ENCODE results near the gene TVP23C. TPM values are rescaled to one million over a fixed set of nuclear protein-coding genes. Genes with fewer than 3 reads are reported as not detected.

Gene TVP23C
- total RNA-seq, result 3.5 and 4.5 TPM in 2 replicates

GRCh38 chr17:15563375-15563857 lies at the start of gene TVP23C:
TVP23C (minus strand) TSS chr17:15563483; CDS start chr17:15563448, 35 bp downstream.

GRCh38 chr17:15467592-15467991 lies 95.7 kb downstream of the TVP23C start, which contains the start of gene CDRT4:
CDRT4 (minus strand) TSS chr17:15467621; CDS start chr17:15440238, 27,383 bp downstream.

Other genes starting within 250 kb of the TVP23C start
- not detected in 2 replicates for gene TEKT3, start 221.9 kb downstream of the TVP23C start, total RNA-seq
- gene CDRT4, start 95.9 kb downstream of the TVP23C start, total RNA-seq, result 0.15 TPM in 1 of 2 replicates, not detected in the other
- gene FBXW10B, start 56.2 kb upstream of the TVP23C start, total RNA-seq, result under 0.01 and 0.59 TPM in 2 replicates
- 36.3 and 42.8 TPM in 2 replicates for gene TRIM16, start 120.8 kb upstream of the TVP23C start, total RNA-seq
- 26.2 and 30.6 TPM in 2 replicates for gene ZNF286A, start 136.3 kb upstream of the TVP23C start, total RNA-seq
- 0.15 TPM in 1 of 2 replicates, not detected in the other for gene TBC1D26, start 168.8 kb upstream of the TVP23C start, total RNA-seq

Data from bronchus fibroblast of lung (primary cell).